Right lobe of liver (tissue), 4 donors: Measurements from ENCODE around the gene MYO1B.

Experiments
- POLR2A ChIP-seq: fragments of 450-650 bp; IDR thresholded peaks from one replicate; pipeline ENCODE4 v1.6.1; 2017; ENCODE audit warnings: antibody characterized with exemption, mild to moderate bottlenecking
- TF ChIP-seq, protein P1 (sequence below), 4 donors: fragments of 200-600 bp in 3 of 4; fragments of 450-650 bp in 1 of 4; IDR thresholded peaks; one replicate each; pipeline versions ENCODE4 v1.5.1 to v1.8.0; 2016 to 2022; ENCODE audit warnings: antibody characterized with exemption in 4 of 4, mild to moderate bottlenecking in 2 of 4
- donor health status: DM: no; HTN: no; CAD: no.
- donor health status: DM: no; HTN: no; CAD: no.
- donor health status: DM: no; HTN: yes; CAD: no.

DNA sequence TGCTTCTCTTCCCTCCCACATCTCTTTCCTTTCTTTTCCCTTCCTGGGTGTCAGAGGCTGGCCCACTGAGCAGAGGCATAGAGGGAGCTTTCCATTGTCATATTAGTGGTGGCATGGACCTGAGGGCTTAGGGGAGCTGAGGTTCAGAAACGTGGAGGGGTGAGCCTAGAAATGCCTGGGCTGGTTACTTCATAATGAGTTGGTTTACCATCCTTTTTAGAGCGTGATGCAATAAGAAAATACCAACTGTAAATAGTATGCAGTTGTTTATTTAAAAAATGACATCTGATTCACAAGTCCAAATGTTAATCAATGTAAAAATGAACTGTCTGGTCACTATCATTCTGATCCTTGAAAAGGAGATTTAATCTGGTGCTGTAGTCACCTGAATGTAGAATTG is 46.3 kb downstream of the MYO1B start:
- TF ChIP-seq, protein P1, sequence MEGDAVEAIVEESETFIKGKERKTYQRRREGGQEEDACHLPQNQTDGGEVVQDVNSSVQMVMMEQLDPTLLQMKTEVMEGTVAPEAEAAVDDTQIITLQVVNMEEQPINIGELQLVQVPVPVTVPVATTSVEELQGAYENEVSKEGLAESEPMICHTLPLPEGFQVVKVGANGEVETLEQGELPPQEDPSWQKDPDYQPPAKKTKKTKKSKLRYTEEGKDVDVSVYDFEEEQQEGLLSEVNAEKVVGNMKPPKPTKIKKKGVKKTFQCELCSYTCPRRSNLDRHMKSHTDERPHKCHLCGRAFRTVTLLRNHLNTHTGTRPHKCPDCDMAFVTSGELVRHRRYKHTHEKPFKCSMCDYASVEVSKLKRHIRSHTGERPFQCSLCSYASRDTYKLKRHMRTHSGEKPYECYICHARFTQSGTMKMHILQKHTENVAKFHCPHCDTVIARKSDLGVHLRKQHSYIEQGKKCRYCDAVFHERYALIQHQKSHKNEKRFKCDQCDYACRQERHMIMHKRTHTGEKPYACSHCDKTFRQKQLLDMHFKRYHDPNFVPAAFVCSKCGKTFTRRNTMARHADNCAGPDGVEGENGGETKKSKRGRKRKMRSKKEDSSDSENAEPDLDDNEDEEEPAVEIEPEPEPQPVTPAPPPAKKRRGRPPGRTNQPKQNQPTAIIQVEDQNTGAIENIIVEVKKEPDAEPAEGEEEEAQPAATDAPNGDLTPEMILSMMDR (IDR thresholded peaks at IDR 0.05): no peak
- no peak for TF ChIP-seq POLR2A
